Measurements from ENCODE around the gene LACTBL1.
A peak's percentile ranks its signal among the peaks of the same experiment; 100 is the strongest.
"Not testable (repeated sequence)": the region's sequence is repeated elsewhere in the genome, so short reads cannot be mapped to it uniquely, and the experiment has no call there.

LACTBL1 gene

DNA sequence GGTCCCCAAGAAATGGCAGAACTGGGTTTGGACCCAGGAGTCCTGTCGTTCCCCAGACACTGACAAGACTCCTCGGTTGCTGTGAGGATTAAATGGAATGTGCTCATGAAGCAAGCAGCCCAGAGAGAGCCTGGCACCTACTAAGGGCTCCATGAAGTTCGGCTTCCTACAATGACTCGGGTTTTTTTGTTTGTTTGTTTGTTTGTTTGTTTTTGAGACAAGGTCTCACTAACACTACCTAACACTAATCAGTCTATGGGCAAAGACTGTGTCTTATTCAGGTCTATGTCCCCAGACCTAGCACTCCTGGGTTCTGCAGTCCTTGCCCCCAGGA lies 3.4 kb upstream of the LACTBL1 start:
- DNase-seq: no peak

DNA sequence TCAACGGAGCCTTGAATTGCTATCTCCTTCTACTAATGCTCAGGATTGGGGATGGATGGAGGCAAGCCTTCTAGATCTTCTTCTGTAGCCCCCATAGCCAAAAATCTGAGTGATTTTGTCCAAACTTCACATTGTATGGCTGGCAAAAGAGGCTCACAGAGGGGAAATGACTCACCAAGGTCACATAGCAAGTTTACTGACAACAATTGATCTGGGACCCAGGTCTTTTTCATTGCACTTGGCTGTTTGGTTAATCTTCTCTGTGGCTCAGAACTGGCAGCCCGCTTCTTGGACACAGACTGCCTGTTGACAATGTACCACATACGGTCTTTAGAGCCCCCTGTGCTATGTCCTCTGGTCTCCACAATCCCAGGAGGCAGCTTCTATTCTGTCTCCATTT lies 3.0 kb upstream of the LACTBL1 start:
- DNase-seq: no peak

DNA sequence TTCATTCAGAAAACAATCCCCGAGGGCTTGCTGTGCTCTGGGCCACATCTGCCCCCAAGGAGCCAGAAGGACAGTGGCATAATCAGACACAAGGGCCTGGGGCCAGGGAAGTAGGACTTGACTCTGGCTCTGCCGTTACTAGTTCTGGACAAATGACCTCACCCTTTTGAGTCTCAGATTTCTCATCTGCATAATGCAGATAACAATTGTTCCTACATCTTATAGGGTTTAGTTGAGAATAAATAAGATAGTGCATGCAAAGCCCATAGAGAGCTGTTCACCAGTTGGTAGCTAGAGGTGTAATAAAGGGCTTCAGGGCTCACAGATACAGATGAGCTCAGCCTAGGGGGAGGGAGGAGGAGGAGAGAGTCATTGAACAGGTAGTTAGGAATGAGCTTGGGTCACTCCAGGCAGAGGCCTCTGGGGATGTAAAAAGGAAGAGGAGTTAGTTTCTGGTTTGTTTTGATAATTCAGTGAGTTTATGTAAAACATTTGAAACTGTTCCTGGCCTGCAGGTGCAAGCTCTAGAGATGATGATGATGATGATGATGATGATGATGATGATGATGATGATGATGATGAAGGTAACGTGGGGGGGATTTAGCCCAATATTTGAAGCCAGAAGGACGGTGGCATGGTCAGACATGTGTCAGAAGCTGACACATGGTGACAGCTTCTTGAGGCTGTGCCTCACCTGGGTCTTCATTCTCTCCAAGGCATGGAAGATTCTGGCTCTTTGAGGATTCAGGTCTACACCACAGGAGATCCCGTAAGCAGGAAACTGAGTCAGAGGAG lies 858 bp downstream of the LACTBL1 start:
- DNase-seq: peak; percentile 11

DNA sequence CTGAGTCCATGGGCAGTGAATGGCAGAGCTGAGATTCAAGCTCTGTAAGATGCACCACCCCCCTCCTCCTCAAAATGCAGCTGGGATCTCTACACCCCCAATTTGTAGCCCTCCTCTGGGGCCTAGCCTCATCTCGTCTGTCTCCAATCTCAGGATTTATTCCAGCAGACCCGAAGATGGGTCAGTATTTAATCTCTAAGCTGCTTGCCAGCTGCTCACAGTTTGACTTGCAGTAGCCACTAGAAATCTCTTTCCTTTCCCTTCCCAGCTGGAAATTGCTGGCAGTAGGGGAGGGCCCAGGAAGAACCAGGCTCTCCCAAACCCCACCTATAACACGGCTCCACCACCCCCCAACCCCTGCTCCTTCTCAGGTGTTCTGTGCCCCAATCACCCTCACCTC lies 1.5 kb downstream of the LACTBL1 start:
- DNase-seq: no peak

DNA sequence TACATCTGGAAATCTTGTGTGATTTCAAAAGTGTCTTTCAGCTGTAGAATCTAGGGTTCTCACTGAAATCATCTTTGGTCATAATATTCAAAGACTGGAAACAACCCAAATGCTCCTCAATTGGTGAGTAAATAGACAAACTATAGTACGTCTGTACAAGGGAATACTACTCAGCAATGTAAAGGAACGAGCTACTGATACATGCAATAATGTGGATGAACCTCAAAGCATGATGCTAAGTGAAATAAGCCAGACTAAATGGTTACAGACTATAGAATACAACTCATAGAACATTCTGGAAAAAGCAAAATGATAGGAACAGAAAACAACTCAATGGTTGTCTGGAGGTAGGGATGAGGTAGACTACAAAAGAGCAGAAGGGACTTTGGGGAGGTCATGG lies 2.6 kb downstream of the LACTBL1 start:
- no peak for DNase-seq

DNA sequence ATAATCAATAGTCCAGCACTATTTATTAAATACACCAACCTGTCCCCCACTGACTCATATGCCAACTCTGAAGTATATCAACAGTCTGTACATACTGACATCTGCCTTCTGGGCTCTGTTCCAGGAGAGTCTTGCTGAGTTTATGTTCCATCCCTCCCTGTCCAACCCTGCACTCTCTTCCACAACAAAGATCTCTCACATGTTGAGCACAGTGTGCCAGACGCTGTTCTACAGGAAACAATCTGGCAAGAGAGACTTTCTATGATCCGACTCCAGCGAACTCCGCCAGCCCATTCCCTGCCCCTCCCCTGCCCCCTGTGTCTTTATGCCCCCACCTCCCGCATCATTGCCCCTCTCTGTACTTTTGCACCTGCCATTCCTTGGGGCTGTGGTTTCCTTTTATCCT lies 3.4 kb downstream of the LACTBL1 start:
- DNase-seq: peak; percentile 96

DNA sequence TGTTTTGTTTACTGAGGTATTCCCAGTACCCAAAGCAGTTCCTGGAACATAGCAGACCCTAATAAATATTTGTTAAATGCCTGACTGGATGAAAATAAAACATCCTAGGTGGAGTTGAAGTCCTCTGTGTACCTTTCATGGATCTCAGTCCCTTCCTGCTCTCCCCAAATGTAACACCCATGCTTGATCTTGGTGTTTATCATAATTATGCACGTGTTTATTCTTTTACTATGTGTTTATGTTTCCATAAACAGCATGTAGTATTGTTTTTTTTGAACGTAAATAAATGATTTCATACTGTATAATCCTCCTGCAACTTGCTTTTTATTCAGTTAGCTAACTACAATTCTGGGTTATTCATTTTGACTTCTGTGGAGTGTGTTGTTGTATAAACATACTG lies 4.8 kb downstream of the LACTBL1 start:
- DNase-seq: no peak

DNA sequence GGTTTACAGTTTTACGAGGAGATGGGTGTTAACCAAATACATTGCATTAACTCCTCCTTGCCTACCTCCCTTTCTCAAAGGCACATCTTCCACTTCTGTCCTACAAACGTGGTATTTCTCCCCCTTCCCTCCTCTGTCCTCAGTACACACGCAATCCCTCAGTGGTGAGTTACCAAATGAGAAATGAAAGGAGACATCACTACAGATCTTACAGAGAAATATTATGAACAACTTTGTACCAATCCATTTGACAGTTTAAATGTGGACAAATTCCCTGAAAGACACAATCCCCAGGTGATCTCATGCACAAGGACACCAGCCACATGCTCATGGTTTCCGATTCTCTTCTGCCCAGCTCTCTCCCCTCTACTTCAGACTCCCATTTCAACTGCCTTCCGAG lies 6.4 kb downstream of the LACTBL1 start:
- no peak for DNase-seq

DNA sequence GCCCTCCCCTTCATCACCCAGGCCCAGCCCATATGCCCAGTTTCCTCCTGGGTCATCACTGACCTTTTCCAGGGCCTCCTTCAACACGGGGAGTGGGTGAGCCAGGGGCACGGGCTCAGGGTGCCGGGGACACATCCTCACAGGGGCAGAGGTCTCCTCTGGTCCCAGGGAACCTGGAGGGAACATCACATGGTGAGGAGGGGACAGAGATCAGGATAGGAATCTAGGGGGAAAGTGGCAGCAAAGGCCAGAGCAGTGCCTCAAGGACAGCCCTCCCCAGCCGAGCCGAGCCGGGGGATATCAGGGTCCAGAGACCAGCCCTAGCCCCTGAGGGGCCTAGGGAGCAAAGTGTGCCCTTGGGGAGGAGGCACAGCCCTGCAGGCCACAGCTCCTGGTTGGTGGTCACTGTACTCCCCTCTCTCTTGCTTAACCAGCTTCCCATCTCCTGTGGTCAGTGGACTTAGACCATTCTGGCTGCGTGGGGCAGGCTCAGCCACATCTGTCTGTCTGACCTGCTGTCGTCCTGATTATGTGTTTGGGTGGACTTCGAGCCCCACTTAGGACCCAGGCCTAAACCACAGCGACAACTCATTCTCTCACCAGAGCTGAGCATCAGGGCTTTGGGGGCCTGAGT lies 9.5 kb downstream of the LACTBL1 start:
- DNase-seq: no peak

DNA sequence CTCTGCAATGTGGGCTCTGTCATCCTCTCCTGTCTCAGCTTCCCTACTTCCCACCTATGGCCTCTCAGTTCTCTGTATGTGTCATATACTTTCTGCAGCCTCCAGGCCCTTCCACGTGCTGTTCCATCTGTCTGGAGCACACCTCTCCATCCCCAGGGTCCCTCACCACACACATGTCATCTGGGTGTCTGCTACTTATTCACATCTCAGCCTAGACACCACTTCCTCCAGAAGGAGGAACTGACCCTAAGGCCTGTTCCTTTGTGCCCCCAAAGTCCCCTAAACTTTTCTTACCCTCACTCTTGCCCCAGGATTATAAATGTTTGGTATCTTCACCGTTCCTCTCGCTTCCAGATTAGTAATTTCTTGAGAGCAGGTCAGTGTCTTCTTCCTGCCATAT lies 10.1 kb downstream of the LACTBL1 start:
- no peak for DNase-seq

DNA sequence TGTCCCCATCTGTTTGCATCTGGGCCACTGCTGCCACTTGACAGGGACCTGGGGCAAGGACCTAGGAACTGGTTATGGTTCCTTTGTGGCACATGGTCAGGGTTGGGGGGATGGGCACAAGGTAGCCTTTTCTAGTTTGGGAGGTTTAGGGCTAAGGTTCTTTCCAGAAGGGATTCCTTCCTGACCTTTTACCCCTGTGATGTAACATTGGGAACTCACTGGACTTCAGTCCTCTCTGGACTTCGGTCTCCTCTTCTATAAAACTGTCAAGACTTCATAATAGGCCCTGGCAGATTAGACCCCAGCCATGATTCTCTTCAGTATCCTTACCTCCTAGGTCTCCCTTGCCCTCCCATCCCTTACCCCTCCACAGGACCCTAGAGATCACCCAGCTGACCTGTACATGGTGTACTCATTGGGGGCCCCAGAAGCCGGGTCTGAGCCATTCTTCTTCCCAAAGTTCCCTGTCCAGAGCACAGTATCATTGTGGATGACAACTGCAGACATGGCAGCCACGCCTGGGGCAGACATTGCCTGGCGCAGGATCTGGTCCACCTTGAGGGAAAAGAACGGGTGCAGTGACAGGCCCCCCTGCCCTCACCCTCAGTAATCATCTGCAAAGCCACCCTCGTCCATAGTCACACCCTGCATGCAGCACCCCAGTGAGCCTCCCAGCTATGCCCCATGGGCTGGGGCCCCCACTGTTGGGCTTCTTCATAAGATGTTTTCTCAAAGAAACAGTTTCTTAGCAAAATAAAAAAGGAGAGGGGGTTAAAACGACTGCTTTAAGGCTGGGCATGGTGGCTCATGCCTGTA lies 12.9 kb downstream of the LACTBL1 start:
- no peak for DNase-seq

DNA sequence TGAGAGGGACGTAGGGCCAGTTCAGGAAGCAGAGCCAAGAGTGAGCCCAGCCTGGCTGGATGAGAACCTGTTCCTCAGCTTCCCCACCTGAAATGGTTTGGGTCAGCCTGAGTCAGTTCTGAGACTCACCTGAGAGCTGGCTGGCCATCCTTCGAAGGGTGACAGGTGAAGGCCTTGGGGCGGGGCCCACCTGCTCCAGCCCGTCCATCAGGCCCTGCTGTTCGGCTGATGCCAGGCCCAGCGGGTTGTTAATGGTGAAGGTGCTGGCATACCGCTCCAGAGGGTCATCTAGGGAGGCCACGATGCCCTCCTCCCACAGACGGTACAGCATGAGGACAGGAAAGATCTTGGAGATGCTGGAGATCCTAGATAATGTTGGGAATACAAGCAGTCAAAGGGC lies 14.1 kb downstream of the LACTBL1 start:
- no peak for DNase-seq

DNA sequence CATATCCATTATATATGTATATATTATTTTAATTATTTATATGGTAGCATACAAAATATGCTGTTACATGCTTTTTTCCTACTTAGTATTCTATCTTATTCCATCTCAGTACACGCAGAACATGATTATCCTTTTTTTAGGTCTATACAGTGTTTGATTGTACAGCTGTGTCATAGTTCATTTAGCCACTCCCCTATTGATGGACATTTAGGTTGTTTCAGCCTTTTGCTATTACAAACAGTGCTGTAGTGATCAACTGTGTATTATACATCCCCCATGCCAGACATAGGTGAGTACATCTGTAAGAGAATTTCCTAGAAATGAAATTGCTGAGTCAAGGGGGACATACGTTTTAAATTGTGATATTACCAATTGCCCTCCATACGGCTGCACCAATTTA lies 15.6 kb downstream of the LACTBL1 start:
- no peak for DNase-seq

DNA sequence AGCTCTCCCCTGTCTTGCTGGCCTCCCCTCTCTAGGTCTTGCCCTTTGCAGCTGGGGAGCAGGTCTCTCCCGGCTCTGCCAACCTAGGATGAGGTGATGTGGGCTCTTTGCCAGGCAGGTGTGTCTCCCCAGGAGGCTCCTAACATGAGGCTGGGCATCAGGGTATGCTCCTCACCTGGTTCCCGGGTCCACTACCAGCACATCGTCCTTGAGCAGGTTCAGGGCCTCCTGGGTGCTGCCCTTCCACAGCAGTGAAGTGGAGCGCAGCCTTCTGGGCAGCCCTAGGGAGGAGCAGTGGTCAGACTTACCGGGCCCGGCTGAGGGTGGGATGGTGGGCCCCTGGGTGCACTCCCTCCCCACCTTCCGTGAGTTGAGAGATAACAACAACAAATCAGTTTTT lies 17.5 kb downstream of the LACTBL1 start:
- no peak for DNase-seq

DNA sequence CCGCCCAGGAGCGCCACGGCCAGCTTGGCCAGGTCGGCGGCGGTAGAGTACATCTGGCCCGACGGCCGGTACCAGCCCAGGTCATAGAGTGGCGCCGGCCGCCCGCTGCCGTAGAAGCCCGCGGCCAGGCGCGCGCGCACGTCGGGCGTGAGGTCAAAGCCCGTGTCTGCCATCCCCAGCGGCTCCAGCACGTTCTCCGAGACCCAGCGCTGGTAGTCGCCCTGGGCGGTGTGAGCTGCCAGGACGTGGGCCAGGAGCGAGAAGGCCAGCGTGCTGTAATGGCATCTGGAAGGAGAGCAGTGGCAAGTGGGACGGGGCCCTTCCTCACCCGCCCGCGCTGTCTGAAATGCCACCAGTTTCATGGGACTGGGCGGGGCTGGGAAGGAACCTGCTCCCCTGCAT lies 18.9 kb downstream of the LACTBL1 start:
- DNase-seq: no peak

DNA sequence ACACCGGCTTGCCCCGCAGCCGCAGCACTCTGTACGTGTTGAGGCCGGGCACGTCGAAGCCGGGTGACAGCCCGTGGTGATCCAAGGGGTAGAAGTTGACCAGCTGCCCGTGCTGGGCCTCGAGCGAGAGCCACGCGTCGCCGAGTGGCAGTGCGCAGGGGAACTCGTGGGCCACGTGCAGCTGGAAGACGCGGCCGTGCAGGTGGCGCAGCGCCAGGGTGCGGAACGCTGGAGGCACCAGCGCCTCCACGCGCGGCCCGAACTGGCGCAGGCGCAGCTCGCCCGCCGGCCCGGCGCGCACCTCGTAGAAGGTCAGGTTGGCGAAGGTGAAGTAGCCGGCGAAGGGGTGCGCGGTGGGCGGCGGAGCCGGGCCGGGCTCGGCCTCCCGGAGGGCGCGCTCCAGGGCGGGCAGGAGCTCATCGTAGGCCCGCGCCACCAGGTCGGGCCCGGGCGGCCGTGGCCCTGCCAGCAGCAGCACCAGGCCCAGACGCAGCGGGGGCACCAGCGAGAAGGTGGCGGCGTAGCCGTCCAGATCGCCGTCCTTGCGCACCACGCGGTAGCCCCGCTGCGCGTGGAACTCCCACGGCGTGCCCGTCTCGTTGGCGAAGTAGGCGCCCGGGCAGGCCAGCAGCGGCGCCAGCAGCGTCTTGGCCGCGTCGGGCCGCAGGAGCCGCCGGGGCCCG lies 19.5 kb downstream of the LACTBL1 start:
- no peak for DNase-seq

DNA sequence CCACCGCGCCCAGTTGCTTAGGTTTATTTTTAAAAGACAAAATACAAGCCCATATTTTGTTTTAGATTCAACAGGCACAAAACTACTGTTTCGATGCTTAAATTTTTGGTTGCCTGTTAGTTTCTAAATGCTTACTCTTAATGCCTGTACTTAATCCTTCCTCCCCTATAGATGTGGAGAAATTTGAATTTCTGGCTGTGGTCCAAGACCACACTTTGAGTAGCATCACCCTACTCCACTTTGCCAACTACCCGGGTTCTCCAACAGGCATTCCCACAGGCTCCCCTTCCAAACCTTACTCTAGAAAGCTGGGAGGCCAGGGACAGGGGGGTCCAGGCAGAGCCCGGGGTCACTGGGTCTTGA lies 20.0 kb downstream of the LACTBL1 start:
- no peak for DNase-seq

DNA sequence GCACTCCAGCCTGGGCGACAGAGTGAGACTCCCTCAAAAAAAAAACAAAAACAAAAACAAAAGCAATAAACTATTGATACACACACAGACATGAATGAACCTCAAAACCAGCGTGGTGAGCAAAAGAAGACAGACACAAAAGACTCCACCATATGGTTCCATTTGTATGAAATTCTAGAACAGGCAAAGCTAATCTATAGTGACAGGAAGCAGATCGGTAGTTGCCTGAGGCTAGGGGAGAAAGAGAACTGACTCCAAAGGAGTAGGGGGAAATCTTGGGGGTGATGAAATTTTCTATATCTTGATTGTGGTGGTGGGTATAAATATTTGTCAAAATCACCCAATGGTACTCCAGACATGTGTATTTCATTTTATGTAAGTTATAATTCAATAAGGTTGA lies 20.9 kb downstream of the LACTBL1 start:
- DNase-seq: no peak

DNA sequence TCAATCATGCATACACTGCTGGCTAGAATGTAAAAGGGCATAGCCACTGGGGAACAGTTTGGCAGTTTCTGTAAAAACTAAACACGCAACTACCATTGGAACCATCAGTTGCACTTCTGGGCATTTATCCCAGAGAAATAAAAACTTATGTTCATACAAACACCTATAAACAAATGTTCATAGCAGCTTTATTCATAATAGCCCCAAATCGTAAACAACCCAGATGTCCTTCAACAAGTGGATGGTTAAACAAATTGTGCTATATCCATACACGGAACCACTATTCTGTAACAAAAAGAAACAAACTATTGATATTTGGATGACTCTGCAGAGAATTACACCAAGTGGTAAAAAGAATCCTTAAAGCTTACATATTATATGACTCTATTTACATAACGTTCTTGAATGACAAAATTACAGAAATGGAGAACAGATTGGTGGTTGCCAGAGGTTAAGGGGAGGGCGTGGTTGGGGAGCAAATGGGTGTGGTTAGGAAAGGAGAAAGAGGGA lies 22.8 kb downstream of the LACTBL1 start:
- no peak for DNase-seq

DNA sequence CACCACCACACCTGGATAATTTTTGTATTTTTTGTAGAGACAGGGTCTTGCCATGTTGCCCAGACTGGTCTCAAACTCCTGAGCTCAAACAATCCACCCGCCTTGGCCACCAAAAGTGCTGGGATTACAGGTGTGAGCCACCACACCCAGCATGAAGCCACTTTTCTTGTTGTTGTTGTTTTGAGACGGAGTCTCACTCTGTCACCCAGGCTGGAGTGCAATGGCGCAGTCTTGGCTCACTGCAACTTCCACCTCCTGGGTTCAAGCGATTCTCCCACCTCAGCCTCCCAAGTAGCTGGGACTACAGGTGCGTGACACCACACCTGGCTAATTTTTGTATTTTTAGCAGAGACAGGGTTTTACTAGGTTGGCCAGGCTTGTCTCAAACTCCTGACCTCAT lies 27.5 kb downstream of the LACTBL1 start:
- not testable (repeated sequence) for DNase-seq

DNA sequence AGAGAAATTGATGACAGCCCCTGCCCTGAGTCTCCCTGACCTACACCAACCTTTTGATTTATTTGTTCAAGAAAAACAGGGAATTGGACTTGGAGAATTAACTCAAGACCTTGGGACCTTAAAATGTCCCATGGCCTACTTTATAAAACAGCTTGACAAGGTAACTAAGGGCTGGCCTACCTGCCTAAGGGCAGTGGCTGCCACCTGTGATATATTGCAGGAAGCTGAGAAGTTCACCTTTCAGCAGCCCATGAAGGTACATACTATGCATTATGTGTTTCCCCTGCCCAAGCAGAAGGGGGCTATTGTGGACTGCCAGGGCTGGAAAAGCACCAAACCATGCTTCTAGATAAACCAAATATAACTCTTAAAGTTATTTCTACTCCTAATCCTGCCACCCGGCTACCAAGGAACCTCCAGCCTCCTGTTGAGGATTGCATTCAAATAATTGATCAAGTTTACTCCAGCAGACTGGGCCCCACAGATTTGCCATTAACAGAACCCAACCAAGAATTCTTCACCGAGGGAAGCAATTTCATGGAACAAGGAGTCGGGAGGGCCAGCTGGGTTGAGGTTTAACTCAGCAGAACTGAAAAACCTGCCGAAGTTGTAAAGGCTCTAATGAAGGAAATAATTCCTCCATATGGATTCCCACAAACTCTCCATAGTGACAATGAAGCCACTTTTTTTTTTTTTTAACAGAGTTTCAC lies 28.2 kb downstream of the LACTBL1 start:
- DNase-seq: no peak

DNA sequence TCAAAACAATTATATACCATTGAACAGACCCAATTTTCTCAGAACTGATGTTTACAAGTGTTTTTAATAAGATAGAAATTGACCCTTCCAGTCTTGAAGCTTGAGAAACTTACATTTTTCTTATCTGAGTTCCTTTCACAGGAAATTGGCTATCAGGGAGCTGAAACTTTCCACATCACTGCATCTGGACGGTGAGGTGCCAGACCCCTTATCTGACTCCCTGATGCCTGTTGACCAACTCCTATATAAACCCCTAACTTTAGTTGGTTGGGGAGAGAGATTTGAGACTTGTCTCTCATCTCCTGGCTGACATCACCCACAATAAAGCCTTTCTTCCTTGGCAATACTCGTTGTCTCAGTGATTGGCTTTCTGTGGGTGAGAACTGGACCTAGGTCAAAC lies 31.4 kb downstream of the LACTBL1 start:
- no peak for DNase-seq

DNA sequence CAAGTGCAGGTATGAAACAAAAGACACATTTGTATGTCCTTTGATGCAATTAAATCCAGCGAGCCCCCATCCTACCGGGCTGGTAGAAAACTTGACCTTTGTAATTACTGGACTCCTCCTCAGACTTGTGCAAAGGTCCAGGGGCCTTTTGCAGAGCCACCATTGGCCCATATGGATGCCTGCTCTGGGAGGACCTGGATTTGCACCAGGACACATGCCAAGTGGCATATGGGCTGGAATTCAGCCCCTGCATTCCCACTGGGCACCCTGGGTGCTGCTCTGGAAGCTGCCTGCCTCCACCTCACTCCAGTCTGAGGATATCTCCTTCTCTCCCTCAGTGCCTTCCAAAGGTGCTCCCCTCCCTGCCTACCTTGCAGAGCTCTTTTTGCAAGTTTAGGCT lies 36.0 kb downstream of the LACTBL1 start:
- DNase-seq: no peak

All from NCI-H345 (cell line).